Mesenchymal stem cell (in vitro differentiated cells and primary cell): ENCODE data around the gene OCSTAMP.

ENCODE experiments used
- DNase-seq: peaks from one replicate; pipeline ENCODE4 v3.0.0-alpha.2; 2013
- H2AFZ ChIP-seq: one replicate; pipeline ENCODE4 v1.6.1; 2013; ENCODE audit warnings: low read depth, mild to moderate bottlenecking, control low read depth, inconsistent platforms, low read length, moderate library complexity
- H2AK5ac ChIP-seq: 2 replicates; pipeline ENCODE4 v1.6.1; 2013; ENCODE audit warnings: low read length, moderate library complexity, mild to moderate bottlenecking, inconsistent platforms; ENCODE audit not compliant: severe bottlenecking
- H2BK120ac ChIP-seq: one replicate; pipeline ENCODE4 v1.6.1; 2013; ENCODE audit warnings: low read depth, mild to moderate bottlenecking, inconsistent platforms, low read length, moderate library complexity
- H2BK12ac ChIP-seq, 2 experiments: one replicate each; pipeline ENCODE4 v1.6.1; 2013; ENCODE audit warnings: inconsistent platforms in 2 of 2, low read length in 2 of 2, mild to moderate bottlenecking in 2 of 2, moderate library complexity in 2 of 2, control low read depth in 1 of 2
- H2BK15ac ChIP-seq: one replicate; pipeline ENCODE4 v1.6.1; 2013; ENCODE audit warnings: mild to moderate bottlenecking, low read depth, inconsistent platforms; ENCODE audit not compliant: poor library complexity, severe bottlenecking
- H2BK5ac ChIP-seq: 2 replicates; pipeline ENCODE4 v1.6.1; 2013; ENCODE audit warnings: low read depth, mild to moderate bottlenecking, low read length, control low read depth, inconsistent platforms; ENCODE audit not compliant: poor library complexity, severe bottlenecking
- H3K14ac ChIP-seq, 2 experiments: one replicate each; pipeline ENCODE4 v1.6.1; 2013; ENCODE audit warnings: inconsistent platforms in 2 of 2, low read length in 2 of 2, control low read depth in 1 of 2, mild to moderate bottlenecking in 1 of 2, moderate library complexity in 1 of 2
- H3K18ac ChIP-seq, 2 experiments: one replicate each; pipeline ENCODE4 v1.6.1; 2013; ENCODE audit warnings: inconsistent platforms in 2 of 2, low read length in 2 of 2, control low read depth in 1 of 2, low read depth in 1 of 2, mild to moderate bottlenecking in 1 of 2
- H3K23ac ChIP-seq, 2 experiments: one replicate each; pipeline ENCODE4 v1.6.1; 2013; ENCODE audit warnings: inconsistent platforms in 2 of 2, low read length in 2 of 2, mild to moderate bottlenecking in 2 of 2, moderate library complexity in 2 of 2, control low read depth in 1 of 2
- H3K27ac ChIP-seq: 2 replicates; pipeline ENCODE4 v1.5.1; 2013; ENCODE audit warnings: mild to moderate bottlenecking, moderate library complexity, low read length, control low read depth, inconsistent platforms; ENCODE audit not compliant: poor library complexity, severe bottlenecking
- H3K27me3 ChIP-seq, 2 experiments: 2 replicates each; pipeline versions ENCODE4 v1.6.1 to v1.7.0; 2013; ENCODE audit warnings: low read length in 2 of 2, mild to moderate bottlenecking in 2 of 2, moderate library complexity in 2 of 2, control low read depth in 1 of 2, inconsistent platforms in 1 of 2; ENCODE audit not compliant: control insufficient read depth in 1 of 2, insufficient read depth in 1 of 2
- H3K36me3 ChIP-seq, 2 experiments: 2 replicates each; pipeline versions ENCODE4 v1.6.1 to v1.7.0; 2013; ENCODE audit warnings: low read length in 2 of 2, control low read depth in 1 of 2, inconsistent platforms in 1 of 2, low read depth in 1 of 2, mild to moderate bottlenecking in 1 of 2; ENCODE audit not compliant: insufficient read depth in 2 of 2, control insufficient read depth in 1 of 2
- H3K4ac ChIP-seq, 2 experiments: one replicate each; pipeline ENCODE4 v1.6.1; 2013; ENCODE audit warnings: inconsistent platforms in 2 of 2, low read length in 2 of 2, mild to moderate bottlenecking in 2 of 2, moderate library complexity in 2 of 2, control low read depth in 1 of 2, low read depth in 1 of 2
- H3K4me1 ChIP-seq: 2 replicates; pipeline ENCODE4 v1.6.1; 2013; ENCODE audit warnings: low read depth, low read length, control low read depth; ENCODE audit not compliant: control insufficient read depth, insufficient read depth
- H3K4me2 ChIP-seq: 2 replicates; pipeline ENCODE4 v1.6.1; 2013; ENCODE audit warnings: low read length, mild to moderate bottlenecking, inconsistent platforms; ENCODE audit not compliant: poor library complexity, severe bottlenecking
- H3K4me3 ChIP-seq, 2 experiments: 2 replicates each; pipeline versions ENCODE4 v1.5.1 to v1.7.0; 2013; ENCODE audit warnings: low read length in 2 of 2, mild to moderate bottlenecking in 2 of 2, control low read depth in 1 of 2, low read depth in 1 of 2; ENCODE audit not compliant: insufficient read depth in 1 of 2
- H3K79me1 ChIP-seq: replicated peaks from 2 replicates; pipeline ENCODE4 v1.6.1; 2013; ENCODE audit warnings: mild to moderate bottlenecking, control low read depth, low read length, inconsistent platforms; ENCODE audit not compliant: poor library complexity, severe bottlenecking
- H3K9ac ChIP-seq: 2 replicates; pipeline ENCODE4 v1.7.0; 2013; ENCODE audit warnings: mild to moderate bottlenecking, low read length, moderate library complexity
- H3K9me3 ChIP-seq: 2 replicates; pipeline ENCODE4 v1.7.0; 2013; ENCODE audit warnings: mild to moderate bottlenecking, low read length; ENCODE audit not compliant: control insufficient read depth
- H4K8ac ChIP-seq: one replicate; pipeline ENCODE4 v1.6.1; 2013; ENCODE audit warnings: inconsistent platforms, mild to moderate bottlenecking, low read length, moderate library complexity
- H4K91ac ChIP-seq: one replicate; pipeline ENCODE4 v1.6.1; 2013; ENCODE audit warnings: mild to moderate bottlenecking, low read length, inconsistent platforms
- WGBS: methylation state at CpG from one replicate; pipeline ENCODE4 v1.1.7; 2013; ENCODE audit warnings: mixed read lengths; 5-methylcytosine and 5-hydroxymethylcytosine counted together

OCSTAMP gene

GRCh38 chr20:46539113-46539512, 11.3 kb downstream of the OCSTAMP start:
- no peak overlapping the region for H2BK5ac ChIP-seq
- no peaks in the 10 kb centered on the region for H3K4me1 ChIP-seq
- no peak overlapping the region for H3K14ac ChIP-seq
- no peak overlapping the region for H3K27ac ChIP-seq
- no peak overlapping the region for H2BK12ac ChIP-seq
- no peak for DNase-seq
- no peaks in the 10 kb centered on the region for H3K79me1 ChIP-seq
- H3K9ac ChIP-seq: no peak overlapping the region
- no peak overlapping the region for H3K18ac ChIP-seq
- H2BK15ac ChIP-seq: no peak overlapping the region
- H3K4ac ChIP-seq: no peak overlapping the region
- H3K27me3 ChIP-seq: peaks cover 4 to 64% of the 10 kb centered on the region in 2 experiments
- no peak overlapping the region for H3K4me2 ChIP-seq
- no peak overlapping the region for H2AK5ac ChIP-seq
- H3K23ac ChIP-seq: no peak overlapping the region
- no peak overlapping the region for H4K91ac ChIP-seq
- no peaks in the 10 kb centered on the region for H3K36me3 ChIP-seq
- no peak overlapping the region for H2AFZ ChIP-seq
- 90% methylated on average over 2 of the region's 2 CpGs for WGBS
- H4K8ac ChIP-seq: no peak overlapping the region
- no peak overlapping the region for H3K4me3 ChIP-seq
- H2BK120ac ChIP-seq: no peak overlapping the region
- H3K9me3 ChIP-seq: no peaks in the 10 kb centered on the region

GRCh38 chr20:46530640-46531039, 19.8 kb downstream of the OCSTAMP start:
- H4K91ac ChIP-seq: no peak overlapping the region
- H3K36me3 ChIP-seq: no peaks in the 10 kb centered on the region
- H2BK15ac ChIP-seq: no peak overlapping the region
- H3K4me2 ChIP-seq: no peak overlapping the region
- H3K4ac ChIP-seq: no peak overlapping the region
- no peak for DNase-seq
- no peaks in the 10 kb centered on the region for H3K9me3 ChIP-seq
- no peak overlapping the region for H3K27ac ChIP-seq
- H3K27me3 ChIP-seq: peaks cover 5 to 45% of the 10 kb centered on the region in 2 experiments
- no peak overlapping the region for H2BK12ac ChIP-seq
- no peak overlapping the region for H3K18ac ChIP-seq
- no peak overlapping the region for H2BK5ac ChIP-seq
- no peak overlapping the region for H4K8ac ChIP-seq
- H2AK5ac ChIP-seq: no peak overlapping the region
- H2BK120ac ChIP-seq: no peak overlapping the region
- 63% methylated on average over 4 of the region's 4 CpGs for WGBS
- H3K9ac ChIP-seq: no peak overlapping the region
- H2AFZ ChIP-seq: no peak overlapping the region
- H3K14ac ChIP-seq: no peak overlapping the region
- H3K23ac ChIP-seq: no peak overlapping the region
- no peak overlapping the region for H3K4me3 ChIP-seq
- H3K4me1 ChIP-seq: no peaks in the 10 kb centered on the region
- H3K79me1 ChIP-seq: no peaks in the 10 kb centered on the region

GRCh38 chr20:46523696-46524328, 26.6 kb downstream of the OCSTAMP start:
- Histone ChIP-seq H4K91ac (no peak overlapping the region), H3K9me3 (no peaks in the 10 kb centered on the region), H2BK5ac (no peak overlapping the region), H3K4me3 (no peak overlapping the region), H4K8ac (no peak overlapping the region), H2AK5ac (no peak overlapping the region), H3K4me1 (no peaks in the 10 kb centered on the region), H3K27ac (no peak overlapping the region), H3K79me1 (no peaks in the 10 kb centered on the region), H3K9ac (no peak overlapping the region), H2BK120ac (no peak overlapping the region), H3K18ac (no peak overlapping the region), H3K27me3 (peaks cover 13 to 30% of the 10 kb centered on the region in 2 experiments), H2BK15ac (no peak overlapping the region), H3K4me2 (no peak overlapping the region), H2BK12ac (no peak overlapping the region), H3K23ac (no peak overlapping the region), H2AFZ (no peak overlapping the region), H3K14ac (no peak overlapping the region), H3K36me3 (no peaks in the 10 kb centered on the region), H3K4ac (no peak overlapping the region)
- WGBS: 50% methylated on average over 2 of the region's 2 CpGs
- DNase-seq: peak; percentile 5

GRCh38 chr20:46523108-46523507, 27.3 kb downstream of the OCSTAMP start:
- no peak overlapping the region for H3K27ac ChIP-seq
- no peak overlapping the region for H2AK5ac ChIP-seq
- no peaks in the 10 kb centered on the region for H3K4me1 ChIP-seq
- peaks cover 13 to 24% of the 10 kb centered on the region in 2 experiments for H3K27me3 ChIP-seq
- H2BK5ac ChIP-seq: no peak overlapping the region
- H3K4ac ChIP-seq: no peak overlapping the region
- no peak overlapping the region for H2BK120ac ChIP-seq
- no peak overlapping the region for H4K91ac ChIP-seq
- H3K4me2 ChIP-seq: no peak overlapping the region
- H2BK15ac ChIP-seq: no peak overlapping the region
- no peak overlapping the region for H3K18ac ChIP-seq
- no peaks in the 10 kb centered on the region for H3K79me1 ChIP-seq
- no peak overlapping the region for H3K9ac ChIP-seq
- H3K14ac ChIP-seq: no peak overlapping the region
- no peak overlapping the region for H2AFZ ChIP-seq
- no peak overlapping the region for H3K4me3 ChIP-seq
- H2BK12ac ChIP-seq: no peak overlapping the region
- no peak overlapping the region for H3K23ac ChIP-seq
- no peak overlapping the region for H4K8ac ChIP-seq
- DNase-seq: no peak
- WGBS: 65% methylated on average over 5 of the region's 5 CpGs
- H3K9me3 ChIP-seq: no peaks in the 10 kb centered on the region
- H3K36me3 ChIP-seq: no peaks in the 10 kb centered on the region
